GM12878 (cell line): Measurements from ENCODE around the gene CLCN7. TPM values are rescaled to one million over a fixed set of nuclear protein-coding genes. Genes with fewer than 3 reads are reported as not detected.

Experiments used
- ATAC-seq: fragments of 200-7000 bp; cut with Tn5 transposase; 3 replicates; pipeline ENCODE4 v1.9.1; 2020; ENCODE audit warnings: mild to moderate bottlenecking, moderate library complexity
- BruUV-seq: library from RNA; stranded (reverse); fragments of 400-500 nt; replicated peaks from 2 replicates; lab custom pipeline; 2021; lab: Mats Ljungman, UMichigan
- CTCF ChIA-PET: fragments of 300-600 bp; sonication (Branson Sonifier 250); formaldehyde crosslinking; extraction: SDS; loops from one replicate; lab custom pipeline; 2021; ENCODE audit warnings: inconsistent platforms; lab: Yijun Ruan, JAX
- POLR2A ChIA-PET: fragments of 350-600 bp; formaldehyde crosslinking; extraction: SDS; loops from one replicate; lab custom pipeline; 2021; ENCODE audit warnings: inconsistent platforms; lab: Charles Lee
- RAD21 ChIA-PET: fragments of 300-600 bp; sonication (Branson Sonifier 250); formaldehyde crosslinking; loops from one replicate; lab custom pipeline; 2023; ENCODE audit warnings: antibody characterized with exemption; ENCODE audit not compliant: unreplicated experiment; lab: Charles Lee
- SMC1A ChIA-PET: fragments of 300-600 bp; sonication (Branson Sonifier 250); formaldehyde crosslinking; loops from one replicate; lab custom pipeline; 2023; ENCODE audit not compliant: unreplicated experiment, uncharacterized antibody; lab: Charles Lee
- DNase-seq: peaks from one replicate; pipeline ENCODE4 v3.0.0-alpha.2; 2011; ENCODE audit warnings: low read depth, low spot score
- FAIRE-seq: peaks from 3 replicates; lab custom pipeline; 2011; peaks lifted over from hg19 to GRCh38; lab: Jason Lieb, UNC
- H2AFZ ChIP-seq: 2 replicates; pipeline ENCODE4 v1.6.0; 2011; ENCODE audit warnings: low read depth, low read length, control low read depth; ENCODE audit not compliant: control insufficient read depth
- H3K27ac ChIP-seq: 2 replicates; pipeline ENCODE4 v1.5.1; 2011; ENCODE audit warnings: control low read depth; ENCODE audit not compliant: control insufficient read depth, insufficient read depth
- H3K27me3 ChIP-seq, 2 experiments: replicated peaks in 1 of 2; 2 replicates each; pipeline versions ENCODE4 v1.6.0 to v1.6.1; 2011; ENCODE audit warnings: low read length in 1 of 2; ENCODE audit not compliant: control insufficient read depth in 2 of 2, insufficient read depth in 2 of 2
- H3K36me3 ChIP-seq, 2 experiments: 2 replicates each; pipeline ENCODE4 v1.5.1; 2011; ENCODE audit warnings: low read length in 1 of 2; ENCODE audit not compliant: control insufficient read depth in 2 of 2, insufficient read depth in 2 of 2
- H3K4me1 ChIP-seq: 2 replicates; pipeline ENCODE4 v1.6.1; 2011; ENCODE audit warnings: mild to moderate bottlenecking, low read length, moderate library complexity, mixed read lengths; ENCODE audit not compliant: control insufficient read depth, insufficient read depth
- H3K4me2 ChIP-seq: 2 replicates; pipeline ENCODE4 v1.6.0; 2011; ENCODE audit warnings: control low read depth; ENCODE audit not compliant: control insufficient read depth, insufficient read depth
- H3K4me3 ChIP-seq: fragments of 200-600 bp; sonication (generic); 2 replicates; pipeline ENCODE4 v1.5.1; 2016
- H3K79me2 ChIP-seq: 2 replicates; pipeline ENCODE4 v1.6.0; 2011; ENCODE audit warnings: low read length; ENCODE audit not compliant: control insufficient read depth, insufficient read depth
- H3K9ac ChIP-seq: 2 replicates; pipeline ENCODE4 v1.8.0; 2011; ENCODE audit warnings: low read length, control low read depth, mixed read lengths; ENCODE audit not compliant: control insufficient read depth, insufficient read depth
- H3K9me3 ChIP-seq: replicated peaks from 3 replicates; pipeline ENCODE4 v1.5.1; 2011; ENCODE audit warnings: mild to moderate bottlenecking, low read length; ENCODE audit not compliant: control insufficient read depth, insufficient read depth
- H4K20me1 ChIP-seq: 2 replicates; pipeline ENCODE4 v1.6.0; 2011; ENCODE audit not compliant: control insufficient read depth, insufficient read depth
- BCL3 ChIP-seq: IDR thresholded peaks from 2 replicates; pipeline ENCODE4 v1.6.1; 2011; ENCODE audit warnings: borderline replicate concordance, low read depth, mild to moderate bottlenecking, moderate library complexity, low read length; ENCODE audit not compliant: insufficient read depth, poor library complexity, severe bottlenecking
- IRF3 ChIP-seq: fragments of 450-650 bp; IDR thresholded peaks from 2 replicates; pipeline ENCODE4 v1.6.1; 2014; ENCODE audit warnings: mild to moderate bottlenecking
- LARP7 ChIP-seq: fragments of 450-650 bp; IDR thresholded peaks from 2 replicates; pipeline ENCODE4 v1.6.1; 2017; ENCODE audit warnings: mild to moderate bottlenecking
- MYC ChIP-seq: IDR thresholded peaks from 2 replicates; pipeline ENCODE4 v1.6.1; 2011; ENCODE audit warnings: mild to moderate bottlenecking, low read length, moderate library complexity, inconsistent platforms; ENCODE audit not compliant: insufficient read depth, insufficient replicate concordance, insufficient read length, severe bottlenecking
- NBN ChIP-seq: fragments of 450-650 bp; IDR thresholded peaks from 2 replicates; pipeline ENCODE4 v1.6.1; 2016
- POLR2A ChIP-seq: IDR thresholded peaks from 2 replicates; pipeline ENCODE4 v1.6.1; 2011; ENCODE audit warnings: low read depth, mild to moderate bottlenecking, low read length
- POLR2AphosphoS2 ChIP-seq: IDR thresholded peaks from 2 replicates; pipeline ENCODE4 v1.6.1; 2011; ENCODE audit warnings: low read depth, mild to moderate bottlenecking, low read length, improper control_type of control experiment, moderate library complexity
- RAD21 ChIP-seq: IDR thresholded peaks from 2 replicates; pipeline ENCODE4 v1.6.1; 2011; ENCODE audit warnings: mild to moderate bottlenecking, low read depth, low read length, moderate library complexity; ENCODE audit not compliant: insufficient read depth
- SP1 ChIP-seq: IDR thresholded peaks from one replicate; pipeline ENCODE4 v1.6.1; 2011; ENCODE audit warnings: low read depth, low read length
- YBX1 ChIP-seq: fragments of 450-650 bp; IDR thresholded peaks from 2 replicates; pipeline ENCODE4 v1.6.1; 2016; ENCODE audit warnings: antibody characterized with exemption
- YY1 ChIP-seq: IDR thresholded peaks from 2 replicates; pipeline ENCODE4 v1.6.1; 2011; ENCODE audit warnings: low read depth, mild to moderate bottlenecking, low read length
- WGBS: methylation state at CpG from one replicate; pipeline ENCODE4 v1.1.6; 2016; ENCODE audit warnings: low lambda C conversion rate; ENCODE audit not compliant: insufficient replicate concordance, insufficient coverage; ENCODE audit errors: missing lambda C conversion rate; 5-methylcytosine and 5-hydroxymethylcytosine counted together
- in situ Hi-C: fragments of 300-500 bp; cut with MboI; formaldehyde crosslinking; loops from 9 replicates; pipeline ENCODE4 v1.14.3; 2018; ENCODE audit warnings: mixed read lengths
- intact Hi-C: fragments of 100-400 bp; cut with micrococcal nuclease; formaldehyde crosslinking; loops from one replicate; pipeline ENCODE4 v1.14.2; 2022; ENCODE audit not compliant: unreplicated experiment
- polyA plus RNA-seq, 11 experiments: library from polyadenylated mRNA; depleted of rRNA in 4 of 11; unstranded in 6 of 11; stranded (reverse) in 5 of 11; fragments of >200 nt; fragmentation: Nextera tagmentation in 4 of 11; fragmentation: Illumina TruSeq in 1 of 11; extraction: Ambion mirVana in 4 of 11; extraction: Trizol in 1 of 11; gene quantifications; 1 replicate in 1 of 11; 2 replicates in 10 of 11; pipeline versions ENCODE4 v1.2.1 to v1.2.3, GENCODE V29; 2011 to 2016; ENCODE audit warnings: inconsistent platforms in 2 of 11, missing spikeins in 2 of 11, low read depth in 1 of 11
- total RNA-seq, 4 experiments: library from RNA; depleted of rRNA in 3 of 4; stranded (reverse); fragments of >200 nt in 3 of 4; fragmentation: Illumina TruSeq in 1 of 4; extraction: Trizol in 1 of 4; gene quantifications; 2 replicates each; pipeline versions ENCODE4 v1.2.1 to v1.2.3, GENCODE V29; 2013 to 2021
- TF ChIP-seq, protein P1 (sequence below), 3 experiments: IDR thresholded peaks in 2 of 3; conservative IDR thresholded peaks in 1 of 3; 2 replicates each; pipeline ENCODE4 v1.5.1; 2011; ENCODE audit warnings: low read depth in 3 of 3, low read length in 3 of 3, mild to moderate bottlenecking in 3 of 3, control low read depth in 2 of 3, moderate library complexity in 2 of 3, inconsistent platforms in 1 of 3, mixed read lengths in 1 of 3; ENCODE audit not compliant: control insufficient read depth in 2 of 3, insufficient read depth in 1 of 3; ENCODE audit errors: extremely low read depth in 1 of 3

Gene CLCN7
- total and polyA plus RNA-seq, 10 of the 15 experiments (the other 5 are each of a cell fraction or from before 2014, with no cell fraction given) = 0.04 to 62.5 (median 19.9) TPM

- TF ChIP-seq YY1 (no peak), SP1 (no peak), RAD21 (no peak), NBN (no peak), POLR2A (no peak), YBX1 (no peak), MYC (no peak), IRF3 (no peak)
Measured at GRCh38 chr16:1397779-1398178, 77.0 kb downstream of the CLCN7 start (continued).

- FAIRE-seq = no peak
- no peak overlapping the region for H3K4me3 ChIP-seq
- no peak for ATAC-seq
- H3K9ac ChIP-seq = no peak overlapping the region
- no peaks in the 10 kb centered on the region for H3K79me2 ChIP-seq
- H4K20me1 ChIP-seq = no peaks in the 10 kb centered on the region
- ChIA-PET SMC1A (no interaction called here), CTCF (no interaction called here), POLR2A (no interaction called here), RAD21 (no interaction called here)
- in situ Hi-C loops (no loop called here), intact Hi-C loops (no loop called here)
- H3K4me1 ChIP-seq = no peaks in the 10 kb centered on the region
- H3K27ac ChIP-seq = no peak overlapping the region
- DNase-seq = no peak
- BruUV-seq = no TSS peak
- no peaks in the 10 kb centered on the region for H3K9me3 ChIP-seq
- no peak overlapping the region for H3K4me2 ChIP-seq
- H3K36me3 ChIP-seq = no peaks in the 10 kb centered on the region; a peak in 1 of 4 replicates
- no peak overlapping the region for H2AFZ ChIP-seq
- 93% methylated on average over 22 of the region's 22 CpGs for WGBS
- TF ChIP-seq BCL3 = peak; percentile 79
- no peak for TF ChIP-seq LARP7
- TF ChIP-seq, protein P1, sequence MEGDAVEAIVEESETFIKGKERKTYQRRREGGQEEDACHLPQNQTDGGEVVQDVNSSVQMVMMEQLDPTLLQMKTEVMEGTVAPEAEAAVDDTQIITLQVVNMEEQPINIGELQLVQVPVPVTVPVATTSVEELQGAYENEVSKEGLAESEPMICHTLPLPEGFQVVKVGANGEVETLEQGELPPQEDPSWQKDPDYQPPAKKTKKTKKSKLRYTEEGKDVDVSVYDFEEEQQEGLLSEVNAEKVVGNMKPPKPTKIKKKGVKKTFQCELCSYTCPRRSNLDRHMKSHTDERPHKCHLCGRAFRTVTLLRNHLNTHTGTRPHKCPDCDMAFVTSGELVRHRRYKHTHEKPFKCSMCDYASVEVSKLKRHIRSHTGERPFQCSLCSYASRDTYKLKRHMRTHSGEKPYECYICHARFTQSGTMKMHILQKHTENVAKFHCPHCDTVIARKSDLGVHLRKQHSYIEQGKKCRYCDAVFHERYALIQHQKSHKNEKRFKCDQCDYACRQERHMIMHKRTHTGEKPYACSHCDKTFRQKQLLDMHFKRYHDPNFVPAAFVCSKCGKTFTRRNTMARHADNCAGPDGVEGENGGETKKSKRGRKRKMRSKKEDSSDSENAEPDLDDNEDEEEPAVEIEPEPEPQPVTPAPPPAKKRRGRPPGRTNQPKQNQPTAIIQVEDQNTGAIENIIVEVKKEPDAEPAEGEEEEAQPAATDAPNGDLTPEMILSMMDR (IDR thresholded peaks at IDR 0.05 in 2 of 3, conservative IDR thresholded peaks at IDR 0.05 in 1 of 3; ENCODE audit: control insufficient read depth in 2 of 3, extremely low read depth in 1 of 3, insufficient read depth in 1 of 3, low read depth in 3 of 3, low read length in 3 of 3) = no peak
- TF ChIP-seq POLR2AphosphoS2 = no peak
- H3K27me3 ChIP-seq = no peaks in the 10 kb centered on the region
Measured at GRCh38 chr16:1395444-1396031, 79.3 kb downstream of the CLCN7 start.
